Lung (tissue), 12 donors: ENCODE results near the gene PDZD2. TPM values are rescaled to one million over a fixed set of nuclear protein-coding genes. Genes with fewer than 3 reads are reported as not detected.

Source experiments
- ATAC-seq: fragments of 200-7000 bp; cut with Tn5 transposase; one replicate; pipeline ENCODE4 v1.9.1; 2020; ENCODE audit warnings: moderate number of reproducible peaks; ENCODE audit not compliant: insufficient read depth, low FRiP score
- DNase-seq, 3 donors: peaks; one replicate each; pipeline ENCODE4 v3.0.0-alpha.2; 2013 to 2017
- H3K27ac ChIP-seq, 2 donors: one replicate each; pipeline ENCODE4 v1.5.1; 2013; ENCODE audit warnings: mild to moderate bottlenecking in 2 of 2, moderate library complexity in 2 of 2, control low read depth in 1 of 2, inconsistent platforms in 1 of 2, low read depth in 1 of 2, low read length in 1 of 2
- H3K27me3 ChIP-seq, 3 donors: one replicate each; pipeline ENCODE4 v1.5.1; 2013; ENCODE audit warnings: low read length in 2 of 3; ENCODE audit not compliant: control insufficient read depth in 3 of 3, insufficient read depth in 3 of 3
- H3K36me3 ChIP-seq, 4 donors: one replicate each; pipeline ENCODE4 v1.5.1; 2013; ENCODE audit warnings: low read length in 4 of 4, mild to moderate bottlenecking in 1 of 4, moderate library complexity in 1 of 4; ENCODE audit not compliant: control insufficient read depth in 4 of 4, insufficient read depth in 4 of 4
- H3K4me1 ChIP-seq, 5 donors: one replicate each; pipeline ENCODE4 v1.5.1; 2013; ENCODE audit warnings: low read length in 5 of 5, mild to moderate bottlenecking in 2 of 5, moderate library complexity in 1 of 5; ENCODE audit not compliant: control insufficient read depth in 5 of 5, insufficient read depth in 5 of 5
- H3K4me3 ChIP-seq: one replicate; pipeline ENCODE4 v1.5.1; 2013; ENCODE audit warnings: mild to moderate bottlenecking, control low read depth, moderate library complexity
- H3K9ac ChIP-seq, 2 donors: one replicate each; pipeline ENCODE4 v1.5.1; 2013; ENCODE audit warnings: low read length in 2 of 2, control low read depth in 1 of 2; ENCODE audit not compliant: insufficient read depth in 1 of 2
- H3K9me3 ChIP-seq, 4 donors: one replicate each; pipeline ENCODE4 v1.5.1; 2013; ENCODE audit warnings: low read length in 3 of 4, mild to moderate bottlenecking in 1 of 4, moderate library complexity in 1 of 4; ENCODE audit not compliant: control insufficient read depth in 4 of 4, insufficient read depth in 3 of 4
- CTCF ChIP-seq: IDR thresholded peaks from 2 replicates; pipeline ENCODE4 v1.5.1; 2012; ENCODE audit warnings: mild to moderate bottlenecking; ENCODE audit errors: control extremely low read depth, extremely low read depth
- WGBS, 2 donors: extraction: QIAGEN DNeasy Blood & Tissue Kit; methylation state at CpG; one replicate each; pipeline ENCODE4 v1.1.7; 2013; 5-methylcytosine and 5-hydroxymethylcytosine counted together
- polyA plus RNA-seq, 2 donors: library from polyadenylated mRNA; stranded (reverse); fragments of 200-250 nt; gene quantifications; one replicate each; pipeline ENCODE4 v1.2.1, GENCODE V29; 2013
- total RNA-seq, 2 donors: library from RNA; depleted of rRNA in 1 of 2; stranded (reverse); fragments of >200 nt in 1 of 2; gene quantifications; one replicate each; pipeline ENCODE4 v1.2.1, GENCODE V29; 2014 to 2021
- donor health status: control.
- donor health status: control.
- donor health status: Bipolar disorder and iron deficiency.
- donor health status: healthy.
- donor health status: DM: yes; HTN: yes; CAD: no.

Gene PDZD2
- total and polyA plus RNA-seq, 4 donors = 9.2 to 56.3 (median 24.8) TPM

DNA sequence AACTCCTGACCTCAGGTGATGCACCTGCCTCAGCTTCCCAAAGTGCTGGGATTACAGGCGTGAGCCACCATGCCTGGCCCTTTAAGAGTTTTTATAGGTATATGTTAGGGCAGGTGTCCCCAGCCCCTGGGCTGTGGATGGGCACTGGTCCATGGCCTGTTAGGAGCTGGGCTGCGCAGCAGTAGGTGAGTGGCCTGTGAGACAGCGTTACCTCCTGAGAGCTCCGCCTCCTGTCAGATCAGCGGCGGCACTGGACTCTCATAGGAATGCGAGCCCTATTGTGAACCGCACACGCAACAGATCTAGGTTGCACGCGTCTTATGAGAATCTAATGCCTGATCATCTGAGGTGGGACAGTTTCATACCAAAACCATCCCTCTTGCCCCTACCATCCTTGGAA is 361.8 kb downstream of the PDZD2 start:
- H3K27ac ChIP-seq = no peak overlapping the region
- ATAC-seq (no peak), DNase-seq (no peak)
- 95 to 97% methylated on average over 11 of the region's 11 CpGs for WGBS, 2 donors
- H3K27me3 ChIP-seq = no peaks in the 10 kb centered on the region
- no peak overlapping the region for H3K9ac ChIP-seq
- TF ChIP-seq CTCF = no peak
- no peak overlapping the region for H3K4me3 ChIP-seq
- peaks cover 0 to 9% (median 0%) of the 10 kb centered on the region in 5 donors for H3K4me1 ChIP-seq
- H3K9me3 ChIP-seq = no peaks in the 10 kb centered on the region
- H3K36me3 ChIP-seq = peaks cover 0 to 6% (median 4%) of the 10 kb centered on the region in 4 donors

DNA sequence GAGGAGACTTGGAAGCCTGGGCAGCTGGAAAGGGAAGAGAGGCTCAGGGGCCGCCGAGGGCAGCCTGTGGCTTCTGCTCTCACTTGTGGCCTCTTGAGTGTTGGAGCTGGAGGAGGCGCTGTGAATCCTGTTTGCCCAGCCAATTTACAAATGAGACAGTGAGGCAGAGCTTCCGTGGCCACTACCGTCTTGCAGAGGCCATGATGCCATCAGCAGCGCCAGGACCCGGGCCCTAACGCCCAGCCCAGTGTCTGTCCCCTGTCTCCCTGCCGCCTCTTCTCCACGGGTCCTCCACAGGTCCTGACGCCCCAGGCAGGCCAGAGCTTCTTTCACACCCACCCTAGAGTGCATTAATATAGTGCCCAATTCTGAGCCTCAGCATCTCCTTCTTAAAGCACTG is 362.4 kb downstream of the PDZD2 start:
- no peaks in the 10 kb centered on the region for H3K27me3 ChIP-seq
- H3K27ac ChIP-seq = no peak overlapping the region
- WGBS, 2 donors = 88 to 90% methylated on average over 11 of the region's 11 CpGs
- H3K9me3 ChIP-seq = no peaks in the 10 kb centered on the region
- ATAC-seq = no peak
- H3K36me3 ChIP-seq = peaks cover 0 to 6% (median 4%) of the 10 kb centered on the region in 4 donors
- no peak overlapping the region for H3K9ac ChIP-seq
- H3K4me1 ChIP-seq = peaks cover 0 to 9% (median 0%) of the 10 kb centered on the region in 5 donors
- no peak for DNase-seq
- TF ChIP-seq CTCF = no peak
- H3K4me3 ChIP-seq = no peak overlapping the region

DNA sequence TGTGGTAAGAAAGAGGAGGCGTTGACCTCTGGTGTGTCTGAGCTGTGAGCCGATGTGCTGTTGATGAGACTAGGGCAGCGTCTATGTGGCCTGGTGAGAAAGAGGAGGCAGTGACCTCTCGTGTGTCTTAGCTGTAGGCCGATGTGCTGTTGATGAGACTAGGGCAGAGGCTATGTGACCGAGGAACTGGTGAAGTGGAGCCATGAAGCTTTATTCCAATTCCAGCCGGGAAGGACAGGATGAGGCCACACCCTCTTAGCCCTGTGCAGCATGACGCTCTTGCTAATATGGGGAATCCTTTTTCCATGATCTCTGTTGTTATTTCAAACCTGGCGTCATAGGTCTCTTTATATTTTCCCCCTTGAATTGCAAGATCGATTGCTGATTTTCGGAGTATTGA is 362.8 kb downstream of the PDZD2 start:
- Histone ChIP-seq H3K9me3 (no peaks in the 10 kb centered on the region), H3K27ac (no peak overlapping the region), H3K4me3 (no peak overlapping the region), H3K27me3 (no peaks in the 10 kb centered on the region), H3K9ac (no peak overlapping the region), H3K36me3 (peaks cover 0 to 6% (median 4%) of the 10 kb centered on the region in 4 donors), H3K4me1 (peaks cover 0 to 9% (median 0%) of the 10 kb centered on the region in 5 donors)
- no peak for ATAC-seq
- 87% methylated on average over 11 of the region's 11 CpGs for WGBS, 2 donors
- no peak for DNase-seq
- no peak for TF ChIP-seq CTCF

DNA sequence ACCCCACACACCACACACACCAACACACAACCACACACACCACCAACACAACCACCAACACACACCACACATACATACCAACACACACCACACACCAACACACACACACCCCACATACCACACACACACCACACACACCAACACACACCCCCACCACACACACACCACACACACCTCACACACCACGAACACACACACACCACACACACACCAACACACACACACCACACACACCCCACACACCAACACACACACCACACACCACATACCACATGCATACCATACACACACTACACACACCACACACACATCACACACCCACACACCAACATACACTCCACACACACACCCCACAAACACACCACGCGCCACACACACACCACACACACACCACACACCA is 363.8 kb downstream of the PDZD2 start:
- Histone ChIP-seq H3K9ac (no peak overlapping the region), H3K9me3 (no peaks in the 10 kb centered on the region), H3K36me3 (peaks cover 0 to 6% (median 4%) of the 10 kb centered on the region in 4 donors), H3K4me3 (no peak overlapping the region), H3K27me3 (no peaks in the 10 kb centered on the region), H3K27ac (no peak overlapping the region), H3K4me1 (peaks cover 0 to 9% (median 0%) of the 10 kb centered on the region in 5 donors)
- DNase-seq (no peak), ATAC-seq (no peak)
- WGBS, 2 donors = 46 to 61% methylated on average over 2 to 3 of the region's 3 CpGs
- no peak for TF ChIP-seq CTCF
